C4-2B (cell line): ENCODE results near the gene B9D2.

Experiments used
- CTCF ChIP-seq: fragments of 450-650 bp; conservative IDR thresholded peaks from 2 replicates; pipeline ENCODE4 v1.5.1; 2017; ENCODE audit warnings: mild to moderate bottlenecking
- ZFX ChIP-seq: fragments of 450-650 bp; IDR thresholded peaks from 2 replicates; pipeline ENCODE4 v1.6.1; 2017

GRCh38 chr19:41332000-41332399 lies 31.9 kb downstream of the B9D2 start:
- TF ChIP-seq CTCF (no peak), ZFX (no peak)
